Endometrium (tissue), 2 donors: ENCODE results near the gene CENPA.
A peak's percentile ranks its signal among the peaks of the same experiment; 100 is the strongest.
"Not testable (repeated sequence)": the region's sequence is repeated elsewhere in the genome, so short reads cannot be mapped to it uniquely, and the experiment has no call there.

Source experiments
- FAIRE-seq: peaks from 2 replicates; lab custom pipeline; 2012; peaks lifted over from hg19 to GRCh38; lab: Jason Lieb, UNC
- donor health status: control.
- donor health status: control.

CENPA gene

DNA sequence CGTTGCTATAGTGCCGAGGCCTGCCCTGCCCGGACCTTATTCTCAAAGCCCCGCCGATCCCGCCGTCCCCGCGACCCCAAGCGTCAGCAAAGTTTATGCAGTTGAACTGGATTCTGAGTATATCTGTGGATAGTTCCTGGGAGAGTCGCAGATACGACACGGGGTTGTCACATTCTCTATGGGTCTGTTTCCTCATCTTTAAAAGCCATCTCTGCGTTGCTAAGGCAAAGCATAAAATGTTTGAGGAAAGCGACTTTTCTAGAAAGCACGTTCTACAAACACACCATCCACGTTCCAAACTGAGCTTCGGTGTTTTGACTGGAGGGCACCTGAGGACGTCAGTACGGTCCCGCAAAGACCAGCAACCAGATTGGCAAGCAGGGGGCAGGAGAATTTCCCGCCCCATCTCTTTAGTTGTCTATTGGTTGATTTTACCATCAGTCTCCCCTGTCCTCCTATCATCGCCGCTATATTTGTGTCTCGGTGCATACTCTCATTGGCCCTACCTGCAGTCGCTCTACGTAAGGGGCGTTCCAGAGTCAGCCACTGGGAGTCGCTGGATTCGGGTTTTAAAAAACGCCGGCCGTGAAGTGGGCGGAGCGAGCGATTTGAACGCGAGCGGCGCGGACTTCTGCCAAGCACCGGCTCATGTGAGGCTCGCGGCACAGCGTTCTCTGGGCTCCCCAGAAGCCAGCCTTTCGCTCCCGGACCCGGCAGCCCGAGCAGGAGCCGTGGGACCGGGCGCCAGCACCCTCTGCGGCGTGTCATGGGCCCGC lies at the start of gene CENPA:
Gene CENPA (plus strand): TSS at position 626 of the 776 bp plus-strand sequence. CDS start 141 bp downstream, at position 767.
- FAIRE-seq: peak; percentile 98

- no peak for FAIRE-seq
Observed at GRCh38 chr2:26737221-26737620, 48.6 kb upstream of the CENPA start.

DNA sequence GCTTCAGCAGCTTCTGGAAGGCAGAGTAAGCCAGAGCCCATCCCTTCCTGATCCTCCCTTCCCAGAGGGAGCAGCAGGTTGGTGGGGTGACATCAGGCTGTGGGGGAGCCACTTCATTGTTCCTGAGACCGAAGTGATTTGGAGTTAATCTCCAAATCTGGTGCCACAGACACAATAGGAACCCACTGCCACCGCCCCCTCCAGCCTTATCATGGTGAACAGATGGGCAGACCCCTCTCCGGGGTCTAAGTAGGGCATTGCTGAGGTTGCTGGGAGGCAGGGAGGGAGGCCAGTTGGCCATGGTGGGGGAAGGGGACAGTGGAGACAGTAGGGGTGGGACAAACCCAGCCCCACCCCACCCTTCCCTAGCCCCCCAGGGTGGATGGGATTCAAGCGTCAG lies 47.4 kb upstream of the CENPA start:
- no peak for FAIRE-seq

DNA sequence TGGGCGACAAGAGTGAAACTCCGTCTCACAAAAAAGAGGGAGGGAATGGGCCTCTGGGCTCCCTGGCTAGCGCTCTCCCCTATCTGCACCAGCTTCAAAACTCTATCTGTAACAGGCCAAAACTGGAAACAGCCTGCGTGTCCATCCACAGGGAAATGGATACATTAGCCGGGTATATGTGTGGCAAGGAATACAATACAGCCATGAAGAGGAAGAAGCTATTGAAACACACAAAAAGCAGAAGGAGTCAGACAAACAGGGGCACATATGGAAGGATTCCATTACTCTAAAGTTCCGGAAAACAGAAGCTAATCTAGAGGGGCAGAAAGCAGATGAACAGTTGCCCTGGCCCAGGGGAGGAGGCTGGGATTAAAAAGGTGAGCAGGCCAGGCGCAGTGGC lies 46.3 kb upstream of the CENPA start:
- FAIRE-seq: no peak

DNA sequence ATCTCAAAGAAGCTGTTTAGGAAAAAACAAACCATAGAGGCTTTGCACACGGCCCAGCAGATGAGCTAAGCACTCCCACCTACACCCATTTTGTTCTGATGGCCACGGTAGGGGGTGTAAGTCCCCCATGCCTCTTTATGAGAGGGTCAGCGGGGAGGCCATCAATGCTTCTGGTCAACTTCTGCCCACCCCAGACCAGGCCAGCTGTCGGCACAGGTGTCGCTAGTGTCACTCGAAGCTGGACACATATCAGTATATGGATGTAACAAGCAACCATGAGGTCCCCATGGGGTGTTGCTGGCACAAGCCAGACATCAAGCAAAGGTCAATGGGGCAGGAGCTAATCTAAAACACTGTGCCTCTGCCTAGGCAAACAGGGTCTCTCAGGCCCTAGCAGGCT lies 45.5 kb upstream of the CENPA start:
- no peak for FAIRE-seq

DNA sequence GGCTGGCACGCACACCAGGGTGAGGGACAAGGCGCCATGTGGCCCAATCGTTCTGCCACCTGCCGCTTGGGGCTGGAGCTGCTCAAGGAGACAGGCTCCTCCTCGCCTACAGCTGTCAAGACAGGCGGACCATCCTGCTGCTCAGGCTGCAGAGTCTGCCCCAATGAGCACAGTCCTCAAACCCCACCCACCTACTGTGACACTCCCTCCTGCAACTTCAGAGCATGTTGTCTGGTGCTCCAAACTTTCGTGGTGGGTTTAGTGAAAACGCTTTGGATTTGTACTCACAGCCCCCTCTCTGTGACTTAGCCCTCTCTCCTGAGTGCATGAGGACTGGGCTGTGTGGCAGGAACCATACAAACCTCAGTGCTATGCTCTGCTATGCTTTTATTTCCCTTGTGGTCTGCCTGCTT lies 45.0 kb upstream of the CENPA start:
- no peak for FAIRE-seq

- FAIRE-seq: no peak
Observed at GRCh38 chr2:26742048-26742770, 43.6 kb upstream of the CENPA start.

DNA sequence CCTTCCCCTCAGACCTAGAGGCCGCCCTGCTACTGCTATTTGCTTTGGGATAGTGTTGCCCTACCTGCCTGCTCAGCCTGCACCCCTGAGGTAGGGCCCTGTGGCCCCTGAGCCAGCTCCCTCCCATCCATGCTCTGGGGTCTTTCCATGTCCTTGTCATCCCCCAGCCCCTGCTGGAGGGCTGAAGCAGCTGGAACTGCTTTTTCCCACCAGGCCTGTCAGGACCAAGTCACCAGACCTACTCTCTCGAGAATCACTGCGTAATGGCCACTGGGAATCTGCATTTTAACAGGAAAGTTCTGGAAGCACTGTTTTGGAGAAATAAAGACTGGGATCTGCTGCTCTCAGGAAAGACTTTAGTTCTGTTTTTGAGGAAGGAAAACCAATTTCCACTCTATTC lies 42.0 kb upstream of the CENPA start:
- no peak for FAIRE-seq

DNA sequence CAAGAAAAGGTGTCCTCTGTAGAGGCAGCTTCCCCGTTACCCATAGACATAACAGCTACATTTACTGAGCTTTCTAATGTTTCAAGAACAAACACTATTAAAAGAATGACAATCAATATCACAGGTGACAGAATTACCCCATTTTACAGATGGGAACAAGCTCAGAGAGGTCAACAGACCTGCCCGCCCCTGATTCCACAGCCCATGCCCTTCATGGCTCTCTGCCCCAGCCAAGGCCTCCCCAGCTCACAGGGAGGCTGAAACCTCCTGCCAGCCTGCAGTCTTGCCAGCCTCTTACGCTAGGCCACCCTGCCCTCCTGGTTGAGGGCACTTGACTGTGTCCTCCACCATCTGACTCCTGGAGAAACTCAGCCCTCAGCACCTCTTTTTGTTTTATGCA lies 40.9 kb upstream of the CENPA start:
- no peak for FAIRE-seq

- FAIRE-seq: no peak
Observed at GRCh38 chr2:26745609-26746327, 40.1 kb upstream of the CENPA start.

- FAIRE-seq: no peak
Observed at GRCh38 chr2:26746934-26747333, 38.9 kb upstream of the CENPA start.

DNA sequence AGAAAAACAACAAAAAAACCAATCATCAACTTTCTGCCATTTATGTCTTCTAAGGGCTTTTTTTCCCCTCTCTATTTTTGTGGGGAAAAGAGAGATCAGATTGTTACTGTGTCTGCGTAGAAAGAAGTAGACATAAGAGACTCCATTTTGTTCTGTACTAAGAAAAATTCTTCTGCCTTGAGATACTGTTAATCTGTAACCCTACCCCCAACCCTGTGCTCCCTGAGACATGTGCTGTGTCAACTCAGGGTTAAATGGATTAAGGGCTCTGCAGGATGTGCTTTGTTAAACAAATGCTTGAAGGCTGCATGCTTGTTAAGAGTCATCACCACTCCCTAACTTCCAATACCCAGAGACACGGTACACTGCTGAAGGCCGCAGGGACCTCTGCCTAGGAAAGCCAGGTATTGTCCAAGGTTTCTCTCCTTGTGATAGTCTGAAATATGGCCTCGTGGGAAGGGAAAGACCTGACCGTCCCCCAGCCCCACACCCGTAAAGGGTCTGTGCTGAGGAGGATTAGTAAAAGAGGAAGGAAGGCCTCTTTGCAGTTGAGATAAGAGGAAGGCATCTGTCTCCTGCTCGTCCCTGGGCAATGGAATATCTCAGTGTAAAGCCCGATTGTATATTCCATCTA lies 36.0 kb upstream of the CENPA start:
- not testable (repeated sequence) for FAIRE-seq

DNA sequence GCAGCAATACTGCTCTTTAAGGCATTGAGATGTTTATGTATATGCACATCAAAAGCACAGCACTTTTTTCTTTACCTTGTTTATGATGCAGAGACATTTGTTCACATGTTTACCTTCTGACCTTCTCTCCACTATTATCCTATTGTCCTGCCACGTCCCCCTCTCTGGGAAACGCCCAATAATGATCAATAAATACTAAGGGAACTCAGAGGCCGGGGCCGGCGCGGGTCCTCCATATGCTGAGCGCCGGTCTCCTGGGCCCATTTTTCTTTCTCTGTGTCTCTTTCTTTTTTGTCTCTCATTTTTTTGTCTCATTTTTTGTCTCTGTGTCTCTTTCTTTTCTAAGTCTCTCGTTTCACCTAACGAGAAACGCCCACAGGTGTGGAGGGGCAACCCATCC lies 35.4 kb upstream of the CENPA start:
- not testable (repeated sequence) for FAIRE-seq

- no peak for FAIRE-seq
Observed at GRCh38 chr2:26752656-26753055, 33.2 kb upstream of the CENPA start.

GRCh38 chr2:26754539-26754938 lies 31.3 kb upstream of the CENPA start:
- FAIRE-seq: no peak

DNA sequence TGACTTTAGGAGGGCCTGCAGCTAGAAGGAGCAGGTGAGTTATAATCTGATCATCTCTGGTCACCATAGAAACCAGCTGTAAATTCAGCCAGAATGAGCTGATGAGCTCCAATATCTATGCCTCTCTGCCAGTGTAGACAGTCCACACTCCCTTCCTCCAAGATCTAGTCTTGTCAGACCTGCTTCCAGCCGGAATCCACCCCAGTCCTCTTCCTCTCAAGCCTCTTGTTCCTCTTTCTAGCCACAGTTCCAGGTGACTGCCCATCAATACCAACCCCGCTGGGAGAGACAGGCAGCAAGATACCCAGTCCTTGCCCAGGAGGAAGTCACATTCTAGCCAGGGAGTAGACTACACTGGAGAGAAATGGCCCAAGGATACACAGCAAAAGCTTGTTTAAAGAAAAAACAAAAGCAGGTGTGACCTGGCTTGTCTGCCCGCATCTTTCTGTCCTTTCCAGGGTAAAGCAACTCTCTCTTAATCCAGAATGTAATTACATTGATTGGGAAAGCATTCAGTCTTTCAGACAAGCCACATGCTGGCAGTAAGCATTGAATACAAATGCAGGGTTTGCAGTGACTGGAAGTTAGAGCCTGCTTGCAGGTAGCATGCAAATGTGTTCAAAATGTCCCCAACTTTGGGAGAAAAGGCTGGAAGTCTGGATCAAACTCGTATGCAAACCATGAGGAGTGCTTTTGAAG lies 30.7 kb upstream of the CENPA start:
- FAIRE-seq: no peak

DNA sequence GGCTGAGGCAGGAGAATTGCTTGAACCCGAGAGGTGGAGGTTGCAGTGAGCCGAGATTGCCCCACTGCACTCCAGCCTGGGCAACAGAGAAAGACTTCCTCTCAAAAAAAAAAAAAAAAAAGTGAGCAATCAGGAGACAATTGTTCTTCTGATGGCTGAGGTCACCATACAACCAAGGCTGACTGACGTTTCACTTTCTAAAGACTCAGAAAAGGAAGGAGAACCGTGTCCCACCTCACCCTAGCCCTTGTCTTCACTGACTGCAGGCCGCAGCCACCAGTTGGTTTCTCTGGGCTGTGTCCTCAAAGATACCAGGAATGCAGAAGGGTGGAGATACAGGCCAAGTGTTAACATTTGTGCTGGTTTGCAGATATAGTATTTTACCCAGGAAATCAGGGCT lies 29.5 kb upstream of the CENPA start:
- FAIRE-seq: no peak

DNA sequence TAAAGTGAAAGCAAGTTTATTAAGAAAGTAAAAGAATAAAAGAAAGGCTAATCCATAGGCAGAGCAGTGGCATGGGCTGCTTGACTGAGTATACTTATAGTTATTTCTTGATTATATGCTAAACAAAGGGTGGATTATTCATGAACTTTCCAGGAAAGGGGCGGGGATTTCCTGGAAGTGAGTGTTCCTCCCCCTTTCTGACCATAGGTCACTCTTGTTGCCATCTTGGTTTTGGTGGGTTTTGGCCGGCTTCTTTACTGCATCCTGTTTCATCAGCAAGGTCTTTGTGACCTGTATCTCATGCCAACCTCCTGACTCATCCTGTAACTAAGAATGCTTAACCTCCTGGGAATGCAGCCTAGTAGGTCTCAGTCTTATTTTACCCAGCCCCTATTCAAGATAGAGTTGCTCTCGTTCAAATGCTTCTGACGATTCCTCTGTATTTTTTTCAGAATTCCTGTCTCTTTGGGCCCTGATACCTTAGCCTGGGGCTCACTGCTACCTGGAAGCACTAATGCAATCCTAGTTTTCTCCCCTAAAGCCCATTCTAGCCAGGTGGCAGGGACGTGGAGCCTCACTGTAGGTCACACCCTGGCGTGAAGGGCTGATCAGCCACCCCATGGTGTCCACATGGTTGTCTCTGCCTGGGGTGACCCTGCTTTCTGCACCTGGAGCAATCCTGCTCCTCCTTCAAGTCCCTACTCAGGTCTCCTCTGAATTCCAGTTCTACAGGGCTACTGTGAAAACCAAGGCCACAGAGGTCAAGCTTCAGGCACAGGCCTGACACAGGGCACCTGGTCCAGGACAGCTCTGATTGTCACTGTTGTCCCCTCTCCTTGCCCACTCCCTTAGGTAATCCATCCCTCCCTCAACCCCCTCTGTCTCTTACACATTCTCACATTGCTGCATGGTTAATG lies 27.7 kb upstream of the CENPA start:
- peak; percentile 77 for FAIRE-seq

- no peak for FAIRE-seq
Observed at GRCh38 chr2:26758790-26759321, 27.0 kb upstream of the CENPA start.

GRCh38 chr2:26759845-26760244 lies 26.0 kb upstream of the CENPA start:
- no peak for FAIRE-seq
